ENCODE data around the gene EXD2. TPM values are rescaled to one million over a fixed set of nuclear protein-coding genes. Genes with fewer than 3 reads are reported as not detected.

Gene EXD2
- total and polyA plus RNA-seq, 11 donors: 7.2 to 20.9 (median 16.1) TPM

- no peak for DNase-seq
- WGBS, 4 donors: 22 to 36% (median 27%) methylated on average over 2 of the region's 2 CpGs
- intact Hi-C loops (cut with DNase I): loop anchor here in 5 of 10 donors (5.0 to 10.0 kb wide), 4 partner anchors 43 to 215 kb away; partner anchors contain the start of gene EXD2 (in 2 of the 5)
- TF ChIP-seq POLR2A (IDR thresholded peaks at IDR 0.05): no peak
- TF ChIP-seq, protein P1, sequence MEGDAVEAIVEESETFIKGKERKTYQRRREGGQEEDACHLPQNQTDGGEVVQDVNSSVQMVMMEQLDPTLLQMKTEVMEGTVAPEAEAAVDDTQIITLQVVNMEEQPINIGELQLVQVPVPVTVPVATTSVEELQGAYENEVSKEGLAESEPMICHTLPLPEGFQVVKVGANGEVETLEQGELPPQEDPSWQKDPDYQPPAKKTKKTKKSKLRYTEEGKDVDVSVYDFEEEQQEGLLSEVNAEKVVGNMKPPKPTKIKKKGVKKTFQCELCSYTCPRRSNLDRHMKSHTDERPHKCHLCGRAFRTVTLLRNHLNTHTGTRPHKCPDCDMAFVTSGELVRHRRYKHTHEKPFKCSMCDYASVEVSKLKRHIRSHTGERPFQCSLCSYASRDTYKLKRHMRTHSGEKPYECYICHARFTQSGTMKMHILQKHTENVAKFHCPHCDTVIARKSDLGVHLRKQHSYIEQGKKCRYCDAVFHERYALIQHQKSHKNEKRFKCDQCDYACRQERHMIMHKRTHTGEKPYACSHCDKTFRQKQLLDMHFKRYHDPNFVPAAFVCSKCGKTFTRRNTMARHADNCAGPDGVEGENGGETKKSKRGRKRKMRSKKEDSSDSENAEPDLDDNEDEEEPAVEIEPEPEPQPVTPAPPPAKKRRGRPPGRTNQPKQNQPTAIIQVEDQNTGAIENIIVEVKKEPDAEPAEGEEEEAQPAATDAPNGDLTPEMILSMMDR (IDR thresholded peaks at IDR 0.05): no peak
- H3K4me1 ChIP-seq: peaks cover 9 to 65% (median 25%) of the 10 kb centered on the region in 12 donors
- no peaks in the 10 kb centered on the region for H3K9me3 ChIP-seq
- peak overlapping the region in 2 of 12 donors; percentile 8 to 21 for H3K27ac ChIP-seq
- no peaks in the 10 kb centered on the region for H3K27me3 ChIP-seq
- H3K36me3 ChIP-seq: peaks cover 0 to 31% (median 22%) of the 10 kb centered on the region in 9 donors
- no peak for ATAC-seq
- no peak overlapping the region for H3K4me3 ChIP-seq
Measured at GRCh38 chr14:69149461-69150244, 41.6 kb upstream of the EXD2 start.

DNA sequence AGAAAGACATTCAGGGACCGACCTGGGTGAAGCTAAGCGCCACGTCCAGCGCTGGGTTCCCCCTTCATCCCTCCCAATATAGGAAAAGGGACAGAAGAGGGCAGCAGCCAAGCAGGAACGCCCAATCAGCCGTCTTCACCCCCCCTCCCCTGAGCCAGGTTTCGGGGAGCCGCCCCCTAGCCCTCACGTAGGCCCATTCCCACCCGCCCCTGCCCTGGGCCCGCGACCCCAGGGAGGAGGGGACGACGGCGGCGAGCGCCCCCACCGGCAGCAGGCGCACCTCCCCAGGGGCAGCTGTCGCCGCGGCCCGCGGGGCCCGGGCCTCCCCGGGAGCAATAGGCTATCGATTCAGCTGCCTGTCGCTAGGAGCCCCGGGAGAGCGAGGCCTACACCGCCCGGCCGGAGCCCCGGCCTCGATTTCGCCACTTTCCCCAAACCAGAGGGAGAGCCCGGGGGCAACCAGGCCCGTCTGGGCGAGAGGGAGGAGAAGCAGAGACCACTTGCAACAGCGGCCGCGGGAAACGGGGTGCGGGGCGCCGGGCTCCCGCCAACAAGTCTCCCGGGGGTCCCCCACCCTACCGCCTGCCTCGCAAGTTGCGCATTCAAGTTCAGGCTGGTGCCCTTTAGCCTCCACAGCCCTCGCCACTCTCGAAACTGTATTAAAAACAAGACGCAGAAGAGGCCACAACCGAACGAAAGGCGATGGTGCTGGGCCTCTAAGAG, 39.7 kb upstream of the EXD2 start:
- DNase-seq (peak; percentile 76 to 86 (median 79)), ATAC-seq (peak; percentile 43 to 80 (median 74))
- Histone ChIP-seq H3K36me3 (peaks cover 0 to 27% (median 18%) of the 10 kb centered on the region in 9 donors), H3K4me3 (peak overlapping the region; percentile 74 to 97 (median 90)), H3K27me3 (no peaks in the 10 kb centered on the region), H3K4me1 (peaks cover 9 to 52% (median 27%) of the 10 kb centered on the region in 12 donors), H3K9me3 (no peaks in the 10 kb centered on the region), H3K27ac (peak overlapping the region; percentile 81 to 99 (median 96))
- intact Hi-C loops (cut with DNase I): loop anchor here in 7 of 10 donors (2.0 to 10.0 kb wide), 6 partner anchors 21 to 213 kb away; partner anchors contain the start of gene EXD2 (in 5 of the 7)
- 0 to 1% (median 1%) methylated on average over 28 to 57 of the region's 57 CpGs for WGBS, 4 donors
- TF ChIP-seq, protein P1 (IDR thresholded peaks at IDR 0.05): peak; percentile 41 to 70 (median 55)
- peak in 1 of 2 donors; percentile 23 for TF ChIP-seq POLR2A (IDR thresholded peaks at IDR 0.05)

GRCh38 chr14:69152181-69152901, 39.0 kb upstream of the EXD2 start:
- Histone ChIP-seq H3K27me3 (no peaks in the 10 kb centered on the region), H3K4me3 (peak overlapping the region; percentile 74 to 97 (median 90)), H3K36me3 (peaks cover 0 to 20% (median 15%) of the 10 kb centered on the region in 9 donors), H3K27ac (peak overlapping the region; percentile 81 to 99 (median 96)), H3K4me1 (peaks cover 9 to 45% (median 27%) of the 10 kb centered on the region in 12 donors), H3K9me3 (no peaks in the 10 kb centered on the region)
- intact Hi-C loops (cut with DNase I): loop anchor here in 7 of 10 donors (2.0 to 10.0 kb wide), 6 partner anchors 22 to 212 kb away; partner anchors contain the start of gene EXD2 (in 5 of the 7)
- TF ChIP-seq, protein P1 (IDR thresholded peaks at IDR 0.05): no peak
- TF ChIP-seq POLR2A (IDR thresholded peaks at IDR 0.05): no peak
- 0 to 2% (median 1%) methylated on average over 22 to 38 of the region's 38 CpGs for WGBS, 4 donors
- peak in 3 of 4 donors; percentile 34 to 39 (median 38) for ATAC-seq
- DNase-seq: peak in 3 of 5 donors; percentile 32 to 63 (median 49)
